Ishikawa (cell line): Measurements from ENCODE around the gene SLC17A8.

ENCODE experiments used
- CEBPB ChIP-seq: IDR thresholded peaks from 2 replicates; pipeline ENCODE4 v1.6.1; 2012
- CREB1 ChIP-seq: IDR thresholded peaks from 2 replicates; pipeline ENCODE4 v1.6.1; 2012; ENCODE audit warnings: low read depth
- EGR1 ChIP-seq: IDR thresholded peaks from 2 replicates; pipeline ENCODE4 v1.6.1; 2012
- EP300 ChIP-seq: IDR thresholded peaks from 2 replicates; pipeline ENCODE4 v1.6.1; 2012; ENCODE audit warnings: borderline replicate concordance
- FOXM1 ChIP-seq: IDR thresholded peaks from 2 replicates; pipeline ENCODE4 v1.6.1; 2012; ENCODE audit warnings: low read depth, borderline replicate concordance
- MAX ChIP-seq: IDR thresholded peaks from 2 replicates; pipeline ENCODE4 v1.6.1; 2012
- NFIC ChIP-seq: IDR thresholded peaks from 2 replicates; pipeline ENCODE4 v1.6.1; 2012
- RAD21 ChIP-seq: IDR thresholded peaks from 2 replicates; pipeline ENCODE4 v1.6.1; 2012; ENCODE audit warnings: low read depth
- TAF1 ChIP-seq: IDR thresholded peaks from 2 replicates; pipeline ENCODE4 v1.6.1; 2012; ENCODE audit warnings: low read depth, mild to moderate bottlenecking
- TCF12 ChIP-seq: IDR thresholded peaks from 2 replicates; pipeline ENCODE4 v1.6.1; 2012; ENCODE audit warnings: low read depth
- TEAD4 ChIP-seq: IDR thresholded peaks from 2 replicates; pipeline ENCODE4 v1.6.1; 2012
- YY1 ChIP-seq: IDR thresholded peaks from 2 replicates; pipeline ENCODE4 v1.6.1; 2012; ENCODE audit warnings: low read depth
- ZBTB7A ChIP-seq: IDR thresholded peaks from 2 replicates; pipeline ENCODE4 v1.6.1; 2012; ENCODE audit warnings: low read depth
- TF ChIP-seq, protein P1 (sequence below): IDR thresholded peaks from 2 replicates; pipeline ENCODE4 v1.6.1; 2012; ENCODE audit warnings: low read depth, mild to moderate bottlenecking
- TF ChIP-seq, protein P2 (sequence below): IDR thresholded peaks from 2 replicates; pipeline ENCODE4 v1.6.1; 2012

SLC17A8 gene

DNA sequence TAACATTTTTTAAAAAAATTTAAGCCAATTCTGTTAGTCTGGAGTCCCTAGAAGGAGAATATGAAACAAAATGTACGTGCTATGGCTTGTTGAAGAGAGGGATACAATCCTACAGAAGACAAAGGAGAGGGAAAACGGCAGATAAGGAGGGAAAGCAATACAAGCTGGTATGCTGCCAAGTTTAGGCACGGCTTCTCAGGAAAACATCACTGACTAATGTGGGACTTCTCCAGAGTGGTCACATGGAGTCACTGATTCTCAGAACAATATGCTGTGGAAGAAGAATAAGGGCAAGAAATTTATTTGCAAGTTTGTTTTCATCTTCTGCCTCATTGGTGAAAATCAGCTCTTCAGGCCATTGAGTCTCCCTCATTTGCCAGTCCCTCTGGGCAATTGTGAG lies 93.9 kb downstream of the SLC17A8 start:
- TF ChIP-seq MAX (no peak), EP300 (no peak), EGR1 (no peak), TCF12 (no peak), CREB1 (no peak), NFIC (no peak), RAD21 (no peak), YY1 (no peak), ZBTB7A (no peak), CEBPB (no peak), FOXM1 (no peak)
- TF ChIP-seq, protein P1, sequence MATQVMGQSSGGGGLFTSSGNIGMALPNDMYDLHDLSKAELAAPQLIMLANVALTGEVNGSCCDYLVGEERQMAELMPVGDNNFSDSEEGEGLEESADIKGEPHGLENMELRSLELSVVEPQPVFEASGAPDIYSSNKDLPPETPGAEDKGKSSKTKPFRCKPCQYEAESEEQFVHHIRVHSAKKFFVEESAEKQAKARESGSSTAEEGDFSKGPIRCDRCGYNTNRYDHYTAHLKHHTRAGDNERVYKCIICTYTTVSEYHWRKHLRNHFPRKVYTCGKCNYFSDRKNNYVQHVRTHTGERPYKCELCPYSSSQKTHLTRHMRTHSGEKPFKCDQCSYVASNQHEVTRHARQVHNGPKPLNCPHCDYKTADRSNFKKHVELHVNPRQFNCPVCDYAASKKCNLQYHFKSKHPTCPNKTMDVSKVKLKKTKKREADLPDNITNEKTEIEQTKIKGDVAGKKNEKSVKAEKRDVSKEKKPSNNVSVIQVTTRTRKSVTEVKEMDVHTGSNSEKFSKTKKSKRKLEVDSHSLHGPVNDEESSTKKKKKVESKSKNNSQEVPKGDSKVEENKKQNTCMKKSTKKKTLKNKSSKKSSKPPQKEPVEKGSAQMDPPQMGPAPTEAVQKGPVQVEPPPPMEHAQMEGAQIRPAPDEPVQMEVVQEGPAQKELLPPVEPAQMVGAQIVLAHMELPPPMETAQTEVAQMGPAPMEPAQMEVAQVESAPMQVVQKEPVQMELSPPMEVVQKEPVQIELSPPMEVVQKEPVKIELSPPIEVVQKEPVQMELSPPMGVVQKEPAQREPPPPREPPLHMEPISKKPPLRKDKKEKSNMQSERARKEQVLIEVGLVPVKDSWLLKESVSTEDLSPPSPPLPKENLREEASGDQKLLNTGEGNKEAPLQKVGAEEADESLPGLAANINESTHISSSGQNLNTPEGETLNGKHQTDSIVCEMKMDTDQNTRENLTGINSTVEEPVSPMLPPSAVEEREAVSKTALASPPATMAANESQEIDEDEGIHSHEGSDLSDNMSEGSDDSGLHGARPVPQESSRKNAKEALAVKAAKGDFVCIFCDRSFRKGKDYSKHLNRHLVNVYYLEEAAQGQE: no peak

- TF ChIP-seq CREB1 (no peak), MAX (no peak), ZBTB7A (no peak), CEBPB (no peak), TEAD4 (no peak)
These were observed 97.1 kb downstream of the SLC17A8 start for GRCh38 chr12:100453951-100454350.

- no peak for TF ChIP-seq TAF1
- no peak for TF ChIP-seq TEAD4
- TF ChIP-seq NFIC: no peak
- TF ChIP-seq, protein P2, sequence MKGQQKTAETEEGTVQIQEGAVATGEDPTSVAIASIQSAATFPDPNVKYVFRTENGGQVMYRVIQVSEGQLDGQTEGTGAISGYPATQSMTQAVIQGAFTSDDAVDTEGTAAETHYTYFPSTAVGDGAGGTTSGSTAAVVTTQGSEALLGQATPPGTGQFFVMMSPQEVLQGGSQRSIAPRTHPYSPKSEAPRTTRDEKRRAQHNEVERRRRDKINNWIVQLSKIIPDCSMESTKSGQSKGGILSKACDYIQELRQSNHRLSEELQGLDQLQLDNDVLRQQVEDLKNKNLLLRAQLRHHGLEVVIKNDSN: no peak
- no peak for TF ChIP-seq TCF12
- no peak for TF ChIP-seq CEBPB
- no peak for TF ChIP-seq RAD21
These were observed 99.0 kb downstream of the SLC17A8 start for GRCh38 chr12:100455896-100456295.

GRCh38 chr12:100458191-100458590 lies 101.3 kb downstream of the SLC17A8 start:
- TF ChIP-seq, protein P2: no peak
- TF ChIP-seq, protein P1: no peak
- no peak for TF ChIP-seq ZBTB7A
- no peak for TF ChIP-seq TEAD4
- TF ChIP-seq CEBPB: no peak
- TF ChIP-seq TAF1: no peak
- no peak for TF ChIP-seq EGR1
- TF ChIP-seq NFIC: no peak
- no peak for TF ChIP-seq TCF12
- no peak for TF ChIP-seq EP300
- no peak for TF ChIP-seq FOXM1
- TF ChIP-seq RAD21: no peak
- TF ChIP-seq CREB1: no peak
- no peak for TF ChIP-seq YY1
- TF ChIP-seq MAX: no peak

DNA sequence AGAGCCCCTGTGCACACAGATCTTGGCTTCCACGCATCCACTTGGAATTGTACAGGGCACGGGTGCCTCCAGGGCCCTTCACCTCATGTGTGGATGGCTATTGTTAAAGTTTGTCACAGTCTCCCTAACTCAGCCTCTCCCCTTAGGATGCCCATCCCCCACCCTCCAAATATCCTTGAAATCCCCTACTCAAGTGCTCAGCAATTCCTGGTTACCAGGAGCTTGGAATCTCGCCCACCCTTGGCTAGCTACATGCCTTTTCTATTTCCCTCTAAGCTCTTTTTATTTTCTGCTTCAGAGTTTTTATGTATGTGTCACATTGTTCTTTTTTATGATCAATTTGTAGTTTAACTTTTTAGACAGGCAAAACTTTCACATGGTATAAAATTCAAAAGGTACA lies 103.8 kb downstream of the SLC17A8 start:
- TF ChIP-seq CEBPB (no peak), CREB1 (no peak), RAD21 (no peak), MAX (no peak), TCF12 (no peak), NFIC (no peak), FOXM1 (no peak), ZBTB7A (no peak), YY1 (no peak)
- TF ChIP-seq, protein P2: no peak
- TF ChIP-seq, protein P1: no peak
